HG02678 (cell line): ENCODE results near the gene FITM2.

Experiments used
- ATAC-seq: cut with Tn5 transposase; IDR thresholded peaks from one replicate; pipeline ENCODE4 v1.9.1; 2021; ENCODE audit warnings: mild to moderate bottlenecking, moderate library complexity; ENCODE audit not compliant: unreplicated experiment

Gene FITM2

GRCh38 chr20:44284032-44284431 lies 27.0 kb downstream of the FITM2 start:
- ATAC-seq = no peak

GRCh38 chr20:44282192-44282591 lies 28.8 kb downstream of the FITM2 start:
- ATAC-seq = no peak

GRCh38 chr20:44280387-44280786 lies 30.6 kb downstream of the FITM2 start:
- no peak for ATAC-seq

GRCh38 chr20:44279228-44279627 lies 31.8 kb downstream of the FITM2 start:
- ATAC-seq = no peak

GRCh38 chr20:44274303-44275017 lies 36.5 kb downstream of the FITM2 start:
- no peak for ATAC-seq

GRCh38 chr20:44273231-44274215 lies 37.5 kb downstream of the FITM2 start:
- no peak for ATAC-seq

- no peak for ATAC-seq
These were observed 38.9 kb downstream of the FITM2 start for GRCh38 chr20:44271915-44272663.

- ATAC-seq = no peak
These were observed 42.2 kb downstream of the FITM2 start for GRCh38 chr20:44268802-44269201.

GRCh38 chr20:44264287-44264686 lies 46.7 kb downstream of the FITM2 start:
- ATAC-seq = no peak

GRCh38 chr20:44258226-44258890 lies 52.6 kb downstream of the FITM2 start:
- ATAC-seq = no peak

GRCh38 chr20:44256961-44257360 lies 54.0 kb downstream of the FITM2 start:
- no peak for ATAC-seq

GRCh38 chr20:44255942-44256341 lies 55.1 kb downstream of the FITM2 start:
- no peak for ATAC-seq

- no peak for ATAC-seq
These were observed 56.9 kb downstream of the FITM2 start for GRCh38 chr20:44254073-44254472.

- ATAC-seq = no peak
These were observed 57.5 kb downstream of the FITM2 start for GRCh38 chr20:44253528-44253927.
